Measurements from ENCODE around the gene DBX1. TPM values are rescaled to one million over a fixed set of nuclear protein-coding genes. Genes with fewer than 3 reads are reported as not detected.

DBX1 gene
- total RNA-seq, 1 donor from 2014 or later, result not detected

DNA sequence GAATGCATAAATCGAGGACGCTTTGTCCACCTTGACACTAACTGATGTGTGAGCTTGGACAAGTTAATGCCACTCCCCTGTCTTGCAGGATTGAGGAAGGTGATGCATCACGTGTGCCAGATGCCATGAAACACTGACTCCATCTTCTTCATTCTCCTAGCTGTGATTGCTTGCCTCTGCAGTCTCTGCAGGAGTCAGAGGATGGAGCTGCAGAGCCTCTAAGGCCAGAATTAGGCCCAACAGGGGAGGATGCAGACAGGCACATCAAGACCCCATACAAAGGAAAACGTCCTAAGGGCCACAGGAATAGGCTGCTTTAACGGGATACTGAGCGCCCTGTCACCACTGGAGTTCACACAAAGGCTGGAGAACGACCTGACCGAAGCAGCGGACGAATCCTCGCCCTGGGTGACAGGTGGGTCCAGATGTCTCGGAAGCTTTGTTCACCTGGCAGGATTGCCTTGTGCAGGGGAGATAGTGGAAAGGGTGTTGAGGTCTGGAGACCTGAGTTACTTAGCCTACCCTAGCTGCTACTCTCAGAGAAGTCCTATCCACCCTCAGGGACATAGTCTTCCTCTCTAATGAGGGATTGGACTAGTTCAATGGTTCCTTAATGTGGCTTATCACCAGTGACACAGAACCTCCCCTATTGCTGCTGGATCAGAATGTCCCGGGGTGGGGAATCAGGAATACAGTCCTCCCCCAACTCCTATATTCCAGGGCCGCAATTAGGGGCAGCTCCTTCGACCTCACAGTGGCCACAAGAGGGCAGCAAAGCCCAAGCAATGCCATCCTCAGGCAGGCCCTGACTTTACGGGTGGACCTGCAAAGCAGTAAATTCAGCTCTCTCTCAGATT, 32.4 kb downstream of the DBX1 start:
- H3K4me1 Mint-ChIP-seq (ENCODE audit: low read depth), result peaks cover 36% of the 10 kb centered on the region
- peaks cover 4% of the 10 kb centered on the region for H3K36me3 Mint-ChIP-seq (ENCODE audit: low read depth)
- H3K9me3 Mint-ChIP-seq (ENCODE audit: low read depth), result peaks cover 2% of the 10 kb centered on the region
- no peaks in the 10 kb centered on the region for H3K27me3 Mint-ChIP-seq (ENCODE audit: low read depth)
- H3K27ac Mint-ChIP-seq (ENCODE audit: unreplicated experiment), result peak overlapping the region; percentile 36
- no peak for DNase-seq (ENCODE audit: low spot score)
- no peak overlapping the region for H3K4me3 Mint-ChIP-seq (ENCODE audit: unreplicated experiment)
- TF ChIP-seq, protein P1, sequence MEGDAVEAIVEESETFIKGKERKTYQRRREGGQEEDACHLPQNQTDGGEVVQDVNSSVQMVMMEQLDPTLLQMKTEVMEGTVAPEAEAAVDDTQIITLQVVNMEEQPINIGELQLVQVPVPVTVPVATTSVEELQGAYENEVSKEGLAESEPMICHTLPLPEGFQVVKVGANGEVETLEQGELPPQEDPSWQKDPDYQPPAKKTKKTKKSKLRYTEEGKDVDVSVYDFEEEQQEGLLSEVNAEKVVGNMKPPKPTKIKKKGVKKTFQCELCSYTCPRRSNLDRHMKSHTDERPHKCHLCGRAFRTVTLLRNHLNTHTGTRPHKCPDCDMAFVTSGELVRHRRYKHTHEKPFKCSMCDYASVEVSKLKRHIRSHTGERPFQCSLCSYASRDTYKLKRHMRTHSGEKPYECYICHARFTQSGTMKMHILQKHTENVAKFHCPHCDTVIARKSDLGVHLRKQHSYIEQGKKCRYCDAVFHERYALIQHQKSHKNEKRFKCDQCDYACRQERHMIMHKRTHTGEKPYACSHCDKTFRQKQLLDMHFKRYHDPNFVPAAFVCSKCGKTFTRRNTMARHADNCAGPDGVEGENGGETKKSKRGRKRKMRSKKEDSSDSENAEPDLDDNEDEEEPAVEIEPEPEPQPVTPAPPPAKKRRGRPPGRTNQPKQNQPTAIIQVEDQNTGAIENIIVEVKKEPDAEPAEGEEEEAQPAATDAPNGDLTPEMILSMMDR (IDR thresholded peaks at IDR 0.05), result peak; percentile 94

DNA sequence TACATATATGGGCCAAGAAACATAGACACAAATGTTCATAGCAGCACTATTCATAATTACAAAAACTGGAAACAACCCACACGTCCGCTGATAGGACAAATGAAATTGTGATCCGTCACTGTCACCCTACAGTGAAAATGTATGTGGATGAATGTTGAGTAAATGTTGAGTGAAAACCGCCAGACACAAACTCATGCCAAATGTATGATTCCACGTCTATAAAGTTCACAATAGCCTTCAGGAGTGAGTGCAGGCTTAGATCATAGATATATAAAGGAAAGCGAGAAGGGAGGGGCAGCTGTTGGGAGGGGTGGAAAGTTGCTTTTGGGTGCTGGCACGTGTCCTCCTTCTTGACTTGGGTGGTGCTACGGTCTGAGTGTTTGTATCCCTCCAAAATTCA, 33.6 kb downstream of the DBX1 start:
- peak overlapping the region; percentile 83 for H3K27ac Mint-ChIP-seq (ENCODE audit: unreplicated experiment)
- no peaks in the 10 kb centered on the region for H3K27me3 Mint-ChIP-seq (ENCODE audit: low read depth)
- TF ChIP-seq, protein P1 (IDR thresholded peaks at IDR 0.05), result no peak
- no peak for DNase-seq (ENCODE audit: low spot score)
- no peak overlapping the region for H3K4me3 Mint-ChIP-seq (ENCODE audit: unreplicated experiment)
- peaks cover 4% of the 10 kb centered on the region for H3K36me3 Mint-ChIP-seq (ENCODE audit: low read depth)
- H3K4me1 Mint-ChIP-seq (ENCODE audit: low read depth), result peaks cover 35% of the 10 kb centered on the region
- H3K9me3 Mint-ChIP-seq (ENCODE audit: low read depth), result peaks cover 2% of the 10 kb centered on the region

DNA sequence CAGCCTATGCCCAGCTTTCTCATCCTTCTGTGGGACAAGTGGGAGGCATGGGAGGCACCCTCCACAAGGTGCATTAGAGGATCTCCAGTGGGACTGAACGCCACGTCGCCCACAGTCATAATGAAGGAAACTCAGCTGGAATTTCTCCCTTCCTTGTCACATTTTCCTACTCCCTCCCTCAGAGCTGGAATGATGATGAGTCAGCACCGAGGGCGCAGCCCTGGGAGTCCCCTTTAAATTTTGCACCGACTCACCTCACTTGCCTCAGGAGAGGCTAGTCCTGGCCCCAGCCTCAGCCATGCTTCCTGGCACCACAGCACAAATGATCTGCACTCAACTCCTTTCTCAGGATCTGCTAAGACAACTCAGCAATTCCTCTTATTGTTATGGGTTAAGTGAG, 34.3 kb downstream of the DBX1 start:
- Mint-ChIP-seq H3K36me3 (ENCODE audit: low read depth) (peaks cover 10% of the 10 kb centered on the region), H3K27ac (ENCODE audit: unreplicated experiment) (peak overlapping the region; percentile 83), H3K4me3 (ENCODE audit: unreplicated experiment) (no peak overlapping the region), H3K27me3 (ENCODE audit: low read depth) (no peaks in the 10 kb centered on the region), H3K4me1 (ENCODE audit: low read depth) (peaks cover 38% of the 10 kb centered on the region), H3K9me3 (ENCODE audit: low read depth) (peaks cover 2% of the 10 kb centered on the region)
- DNase-seq (ENCODE audit: low spot score), result no peak
- TF ChIP-seq, protein P1 (IDR thresholded peaks at IDR 0.05), result no peak

DNA sequence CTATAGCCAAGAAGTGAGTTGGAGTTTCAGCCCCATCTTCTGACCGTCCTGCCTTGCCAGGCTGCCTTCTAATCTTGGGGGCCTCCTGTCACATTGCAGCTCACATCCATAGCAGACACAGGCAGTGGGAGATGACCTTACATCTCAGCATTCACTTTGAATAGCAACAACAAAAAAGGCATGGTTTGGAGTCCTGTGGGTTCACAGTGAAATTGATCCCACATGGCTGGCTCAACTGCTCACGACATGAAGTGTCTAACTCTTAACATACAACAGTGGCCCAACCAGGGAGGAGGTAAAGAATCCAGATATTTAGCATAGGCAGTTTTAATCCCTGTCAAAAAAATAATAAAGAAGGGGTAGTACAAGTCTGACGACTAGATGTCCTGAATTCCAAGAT, 38.1 kb downstream of the DBX1 start:
- no peak overlapping the region for H3K4me3 Mint-ChIP-seq (ENCODE audit: unreplicated experiment)
- no peaks in the 10 kb centered on the region for H3K27me3 Mint-ChIP-seq (ENCODE audit: low read depth)
- peaks cover 2% of the 10 kb centered on the region for H3K9me3 Mint-ChIP-seq (ENCODE audit: low read depth)
- H3K36me3 Mint-ChIP-seq (ENCODE audit: low read depth), result peaks cover 43% of the 10 kb centered on the region
- H3K4me1 Mint-ChIP-seq (ENCODE audit: low read depth), result peaks cover 64% of the 10 kb centered on the region
- TF ChIP-seq, protein P1 (IDR thresholded peaks at IDR 0.05), result no peak
- H3K27ac Mint-ChIP-seq (ENCODE audit: unreplicated experiment), result no peak overlapping the region
- DNase-seq (ENCODE audit: low spot score), result no peak

DNA sequence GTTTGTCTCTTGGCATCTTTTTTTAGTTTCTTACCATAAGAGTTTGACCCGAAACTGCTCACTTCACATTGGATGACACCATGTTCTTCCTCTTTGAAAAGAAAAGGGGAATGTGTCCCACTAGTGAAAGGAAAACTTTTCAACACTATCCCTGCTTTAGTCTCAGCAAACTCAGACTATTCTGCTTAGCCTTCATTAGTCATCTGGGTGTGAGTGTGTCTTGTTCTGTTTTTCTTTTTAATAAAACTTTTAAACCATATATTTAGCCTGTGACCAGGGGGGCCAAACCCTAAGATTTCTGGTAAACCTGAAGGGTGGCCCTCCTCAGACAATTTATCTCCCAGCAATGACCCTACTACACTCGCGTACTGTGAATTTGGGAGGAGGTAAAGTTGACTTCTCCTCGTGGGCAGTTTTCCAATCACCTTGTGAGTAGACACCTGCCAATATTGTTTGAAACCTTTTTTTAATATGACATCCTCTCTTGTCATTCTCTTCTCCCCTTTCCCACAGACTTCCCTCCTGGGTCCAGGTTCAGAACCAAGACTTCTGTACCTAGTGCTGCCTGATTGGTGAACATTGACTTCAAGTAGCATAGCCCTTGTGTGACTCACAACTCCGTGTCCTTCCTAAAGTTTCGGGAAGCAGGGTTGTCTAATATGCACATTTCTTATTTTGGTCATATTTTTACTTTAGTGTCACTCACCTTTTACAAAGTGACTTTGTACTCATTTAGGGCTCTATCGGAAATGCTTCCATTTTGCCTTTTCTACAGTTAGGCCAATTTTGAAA, 39.9 kb downstream of the DBX1 start:
- Mint-ChIP-seq H3K4me3 (ENCODE audit: unreplicated experiment) (no peak overlapping the region), H3K4me1 (ENCODE audit: low read depth) (peaks cover 64% of the 10 kb centered on the region), H3K27ac (ENCODE audit: unreplicated experiment) (peak overlapping the region; percentile 64), H3K9me3 (ENCODE audit: low read depth) (no peaks in the 10 kb centered on the region), H3K27me3 (ENCODE audit: low read depth) (no peaks in the 10 kb centered on the region), H3K36me3 (ENCODE audit: low read depth) (peaks cover 43% of the 10 kb centered on the region)
- TF ChIP-seq, protein P1 (IDR thresholded peaks at IDR 0.05), result no peak
- DNase-seq (ENCODE audit: low spot score), result no peak

All from chondrocyte (in vitro differentiated cells).